ENCODE data around the gene ZBTB17.

GRCh38 chr1:15928971-15929965, 46.6 kb downstream of the ZBTB17 start:
- TF ChIP-seq CTCF (IDR thresholded peaks at IDR 0.05) (no peak), SREBF2 (IDR thresholded peaks at IDR 0.05) (no peak), TP53 (CRISPR knock-in tag; IDR thresholded peaks at IDR 0.05) (no peak), JUN (IDR thresholded peaks at IDR 0.05) (no peak), PHF8 (IDR thresholded peaks at IDR 0.05; ENCODE audit: borderline replicate concordance, low read depth) (no peak), POLR2A (IDR thresholded peaks at IDR 0.05; ENCODE audit: low read length) (no peak), EP300 (IDR thresholded peaks at IDR 0.05) (no peak), RCOR1 (IDR thresholded peaks at IDR 0.05; ENCODE audit: low read depth, low read length) (no peak), RARB (CRISPR knock-in tag; IDR thresholded peaks at IDR 0.05) (no peak), ELK1 (IDR thresholded peaks at IDR 0.05; ENCODE audit: low read depth, low read length) (no peak), REST (IDR thresholded peaks at IDR 0.05) (no peak)
- TF ChIP-seq, protein P1, sequence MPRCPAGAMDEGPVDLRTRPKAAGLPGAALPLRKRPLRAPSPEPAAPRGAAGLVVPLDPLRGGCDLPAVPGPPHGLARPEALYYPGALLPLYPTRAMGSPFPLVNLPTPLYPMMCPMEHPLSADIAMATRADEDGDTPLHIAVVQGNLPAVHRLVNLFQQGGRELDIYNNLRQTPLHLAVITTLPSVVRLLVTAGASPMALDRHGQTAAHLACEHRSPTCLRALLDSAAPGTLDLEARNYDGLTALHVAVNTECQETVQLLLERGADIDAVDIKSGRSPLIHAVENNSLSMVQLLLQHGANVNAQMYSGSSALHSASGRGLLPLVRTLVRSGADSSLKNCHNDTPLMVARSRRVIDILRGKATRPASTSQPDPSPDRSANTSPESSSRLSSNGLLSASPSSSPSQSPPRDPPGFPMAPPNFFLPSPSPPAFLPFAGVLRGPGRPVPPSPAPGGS (IDR thresholded peaks at IDR 0.05): no peak
